Loucy (cell line): Measurements from ENCODE around the gene SYNE2.

Experiments used
- H2AFZ ChIP-seq: fragments of 200-600 bp; sonication (generic); 2 replicates; pipeline ENCODE4 v1.6.0; 2016; ENCODE audit warnings: antibody characterized with exemption, mild to moderate bottlenecking, low read length, moderate library complexity
- H3F3A ChIP-seq: fragments of 200-600 bp; 2 replicates; pipeline ENCODE4 v1.6.0; 2016; ENCODE audit warnings: antibody characterized with exemption, low read depth, mild to moderate bottlenecking
- H3K27me3 ChIP-seq: fragments of 200-600 bp; sonication (generic); 2 replicates; pipeline ENCODE4 v1.6.1; 2014; ENCODE audit warnings: low read length, mild to moderate bottlenecking; ENCODE audit not compliant: insufficient read depth, poor library complexity, severe bottlenecking
- H3K36me3 ChIP-seq: fragments of 200-600 bp; sonication (generic); 2 replicates; pipeline ENCODE4 v1.6.1; 2016; ENCODE audit warnings: low read length; ENCODE audit not compliant: insufficient read depth
- H3K4me1 ChIP-seq: fragments of 200-600 bp; sonication (generic); 2 replicates; pipeline ENCODE4 v1.5.1; 2014; ENCODE audit warnings: low read length, mild to moderate bottlenecking; ENCODE audit not compliant: insufficient read depth, poor library complexity, severe bottlenecking
- H3K4me2 ChIP-seq: fragments of 200-600 bp; sonication (generic); 2 replicates; pipeline ENCODE4 v1.6.0; 2014; ENCODE audit warnings: antibody characterized with exemption, low read length, low read depth, mild to moderate bottlenecking; ENCODE audit not compliant: poor library complexity, severe bottlenecking
- H3K4me3 ChIP-seq: fragments of 200-600 bp; sonication (generic); 2 replicates; pipeline ENCODE4 v1.5.1; 2014; ENCODE audit warnings: low read length, mild to moderate bottlenecking, mixed read lengths; ENCODE audit not compliant: poor library complexity, severe bottlenecking
- H3K79me2 ChIP-seq: fragments of 200-600 bp; sonication (generic); 2 replicates; pipeline ENCODE4 v1.6.1; 2014; ENCODE audit warnings: low read length; ENCODE audit not compliant: insufficient read depth
- H3K9ac ChIP-seq: fragments of 200-600 bp; sonication (generic); 2 replicates; pipeline ENCODE4 v1.6.0; 2014; ENCODE audit warnings: mild to moderate bottlenecking, low read depth, low read length, moderate library complexity; ENCODE audit not compliant: poor library complexity, severe bottlenecking
- H3K9me2 ChIP-seq: fragments of 200-600 bp; sonication (generic); replicated peaks from 2 replicates; pipeline ENCODE4 v1.6.1; 2016; ENCODE audit warnings: low read depth, low read length, mixed read lengths
- H3K9me3 ChIP-seq: fragments of 200-600 bp; sonication (generic); 2 replicates; pipeline ENCODE4 v1.6.1; 2014; ENCODE audit warnings: mild to moderate bottlenecking, antibody characterized with exemption, low read length, low read depth; ENCODE audit not compliant: insufficient read depth
- H4K20me1 ChIP-seq: fragments of 200-600 bp; sonication (generic); 2 replicates; pipeline ENCODE4 v1.6.0; 2014; ENCODE audit warnings: antibody characterized with exemption, low read length, mild to moderate bottlenecking; ENCODE audit not compliant: insufficient read depth, poor library complexity, severe bottlenecking
- CTCF ChIP-seq: fragments of 200-600 bp; sonication (generic); conservative IDR thresholded peaks from 2 replicates; pipeline ENCODE4 v1.5.1; 2014; ENCODE audit warnings: mild to moderate bottlenecking, antibody characterized with exemption, low read length
- EZH2phosphoT487 ChIP-seq: fragments of 200-600 bp; IDR thresholded peaks from 2 replicates; pipeline ENCODE4 v1.6.1; 2018; ENCODE audit warnings: antibody characterized with exemption, mild to moderate bottlenecking, moderate library complexity, borderline replicate concordance

The SYNE2 gene

GRCh38 chr14:63963439-63963838 is 110.6 kb downstream of the SYNE2 start:
- no peaks in the 10 kb centered on the region for H3K27me3 ChIP-seq
- no peak overlapping the region for H3K9ac ChIP-seq
- H2AFZ ChIP-seq: no peak overlapping the region
- H3K79me2 ChIP-seq: no peaks in the 10 kb centered on the region
- H3K9me2 ChIP-seq: no peaks in the 10 kb centered on the region
- TF ChIP-seq EZH2phosphoT487 (no peak), CTCF (no peak)
- no peaks in the 10 kb centered on the region; the same call in 1 of the 2 replicates for H3K36me3 ChIP-seq
- H3K4me3 ChIP-seq: no peak overlapping the region
- no peaks in the 10 kb centered on the region for H3F3A ChIP-seq
- no peaks in the 10 kb centered on the region for H3K4me1 ChIP-seq
- H3K4me2 ChIP-seq: no peak overlapping the region
- no peaks in the 10 kb centered on the region for H4K20me1 ChIP-seq
- H3K9me3 ChIP-seq: no peaks in the 10 kb centered on the region

- Histone ChIP-seq H3K36me3 (no peaks in the 10 kb centered on the region; the same call in 1 of the 2 replicates), H3K79me2 (no peaks in the 10 kb centered on the region), H2AFZ (no peak overlapping the region), H3K9ac (no peak overlapping the region), H3K4me1 (no peaks in the 10 kb centered on the region), H3K9me3 (no peaks in the 10 kb centered on the region), H3K27me3 (no peaks in the 10 kb centered on the region), H3F3A (no peaks in the 10 kb centered on the region), H3K4me3 (no peak overlapping the region), H3K9me2 (no peaks in the 10 kb centered on the region), H4K20me1 (no peaks in the 10 kb centered on the region), H3K4me2 (no peak overlapping the region)
- TF ChIP-seq EZH2phosphoT487 (no peak), CTCF (no peak)
These were observed 111.3 kb downstream of the SYNE2 start for GRCh38 chr14:63964113-63964512.

GRCh38 chr14:63966407-63966806 is 113.6 kb downstream of the SYNE2 start:
- Histone ChIP-seq H3K9me3 (no peaks in the 10 kb centered on the region), H3K9ac (no peak overlapping the region), H3K79me2 (no peaks in the 10 kb centered on the region), H3K36me3 (no peaks in the 10 kb centered on the region; the same call in 1 of the 2 replicates), H3K4me2 (no peak overlapping the region), H3K27me3 (no peaks in the 10 kb centered on the region), H3F3A (no peaks in the 10 kb centered on the region), H3K4me1 (no peaks in the 10 kb centered on the region), H3K4me3 (no peak overlapping the region), H2AFZ (no peak overlapping the region), H4K20me1 (no peaks in the 10 kb centered on the region), H3K9me2 (no peaks in the 10 kb centered on the region)
- no peak for TF ChIP-seq CTCF
